HepG2 (cell line): ENCODE data around the gene DNM1. TPM values are rescaled to one million over a fixed set of nuclear protein-coding genes. Genes with fewer than 3 reads are reported as not detected.

ENCODE experiments used
- E2F5 ChIP-seq: sonication (generic); formaldehyde crosslinking; conservative IDR thresholded peaks from 2 replicates; pipeline ENCODE4 v1.4.0; 2020; ENCODE audit warnings: missing genetic modification reagents
- HDAC6 ChIP-seq: fragments of 200-600 bp; sonication (generic); IDR thresholded peaks from 2 replicates; pipeline ENCODE4 v1.7.0; 2017; ENCODE audit warnings: mild to moderate bottlenecking, antibody characterized with exemption, low read length, low read depth
- HOMEZ ChIP-seq: IDR thresholded peaks from 2 replicates; pipeline ENCODE4 v1.6.1; 2016; ENCODE audit warnings: low read depth
- MYC ChIP-seq: sonication (generic); formaldehyde crosslinking; IDR thresholded peaks from 2 replicates; pipeline ENCODE4 v1.9.0; 2021; ENCODE audit warnings: missing genetic modification reagents, borderline replicate concordance
- PRPF4 ChIP-seq: fragments of 200-400 bp; formaldehyde crosslinking; IDR thresholded peaks from 2 replicates; pipeline ENCODE4 v1.6.1; 2016; ENCODE audit warnings: low read length, low read depth; ENCODE audit not compliant: poor library complexity, severe bottlenecking
- TAF15 ChIP-seq: fragments of 200-400 bp; formaldehyde crosslinking; IDR thresholded peaks from one replicate; pipeline ENCODE4 v1.6.1; 2018; ENCODE audit warnings: mild to moderate bottlenecking, low read depth, low read length; ENCODE audit not compliant: poor library complexity, severe bottlenecking
- TEAD3 ChIP-seq: optimal IDR thresholded peaks from 2 replicates; pipeline ENCODE3; 2016; ENCODE audit warnings: borderline replicate concordance
- ZBTB7B ChIP-seq: sonication (generic); formaldehyde crosslinking; IDR thresholded peaks from 2 replicates; pipeline ENCODE4 v1.4.0; 2020; ENCODE audit warnings: missing genetic modification reagents
- ZNF207 ChIP-seq: fragments of 450-650 bp; IDR thresholded peaks from 2 replicates; pipeline ENCODE4 v1.6.1; 2016; ENCODE audit warnings: antibody characterized with exemption, borderline replicate concordance
- ZNF354B ChIP-seq: sonication (generic); formaldehyde crosslinking; IDR thresholded peaks from 2 replicates; pipeline ENCODE4 v1.8.0; 2022; ENCODE audit warnings: mild to moderate bottlenecking, missing genetic modification reagents
- ZNF562 ChIP-seq: sonication (generic); formaldehyde crosslinking; IDR thresholded peaks from 2 replicates; pipeline ENCODE4 v1.8.0; 2022; ENCODE audit warnings: missing genetic modification reagents, borderline replicate concordance
- ZNF777 ChIP-seq: sonication (generic); formaldehyde crosslinking; IDR thresholded peaks from 2 replicates; pipeline ENCODE4 v1.4.0; 2020; ENCODE audit warnings: missing genetic modification reagents
- polyA plus RNA-seq, 8 experiments: library from polyadenylated mRNA; depleted of rRNA in 3 of 8; stranded (reverse) in 7 of 8; unstranded in 1 of 8; fragments of >200 nt; fragmentation: Illumina TruSeq in 4 of 8; extraction: Trizol in 4 of 8; gene quantifications; 2 replicates each; pipeline versions ENCODE4 v1.2.1 to v1.2.3, GENCODE V29; 2011 to 2016; ENCODE audit warnings: low read depth in 4 of 8, missing spikeins in 1 of 8, mixed read lengths in 1 of 8; ENCODE audit not compliant: insufficient read depth in 1 of 8
- total RNA-seq, 5 experiments: library from RNA; depleted of rRNA; stranded (reverse); fragments of >200 nt; fragmentation: Illumina TruSeq; extraction: Trizol; gene quantifications; 2 replicates each; pipeline ENCODE4 v1.2.3, GENCODE V29; 2016; ENCODE audit warnings: low read depth in 1 of 5
- TF ChIP-seq, protein P1 (sequence below): sonication (generic); formaldehyde crosslinking; IDR thresholded peaks from 2 replicates; pipeline ENCODE4 v1.5.0; 2020; ENCODE audit warnings: mild to moderate bottlenecking, missing genetic modification reagents
- TF ChIP-seq, protein P2 (sequence below), 2 experiments: fragments of 450-650 bp in 1 of 2; sonication (generic) in 1 of 2; formaldehyde crosslinking in 1 of 2; IDR thresholded peaks; 2 replicates each; pipeline versions ENCODE4 v1.6.1 to v1.8.0; 2016 to 2022; ENCODE audit warnings: antibody characterized with exemption in 1 of 2, mild to moderate bottlenecking in 1 of 2, missing genetic modification reagents in 1 of 2

The DNM1 gene
- total and polyA plus RNA-seq, 2 of the 13 experiments (the other 11 are each of a cell fraction or from before 2014, with no cell fraction given) = 0.13 to 0.58 TPM

GRCh38 chr9:128191406-128192046 is 11.7 kb upstream of the DNM1 start, which contains the start of gene CIZ1 (continued):
- peak; percentile 71; the same call in 1 of the 2 replicates for TF ChIP-seq MYC
- TF ChIP-seq ZNF207 = no peak
- TF ChIP-seq PRPF4 = no peak
- TF ChIP-seq, protein P1, sequence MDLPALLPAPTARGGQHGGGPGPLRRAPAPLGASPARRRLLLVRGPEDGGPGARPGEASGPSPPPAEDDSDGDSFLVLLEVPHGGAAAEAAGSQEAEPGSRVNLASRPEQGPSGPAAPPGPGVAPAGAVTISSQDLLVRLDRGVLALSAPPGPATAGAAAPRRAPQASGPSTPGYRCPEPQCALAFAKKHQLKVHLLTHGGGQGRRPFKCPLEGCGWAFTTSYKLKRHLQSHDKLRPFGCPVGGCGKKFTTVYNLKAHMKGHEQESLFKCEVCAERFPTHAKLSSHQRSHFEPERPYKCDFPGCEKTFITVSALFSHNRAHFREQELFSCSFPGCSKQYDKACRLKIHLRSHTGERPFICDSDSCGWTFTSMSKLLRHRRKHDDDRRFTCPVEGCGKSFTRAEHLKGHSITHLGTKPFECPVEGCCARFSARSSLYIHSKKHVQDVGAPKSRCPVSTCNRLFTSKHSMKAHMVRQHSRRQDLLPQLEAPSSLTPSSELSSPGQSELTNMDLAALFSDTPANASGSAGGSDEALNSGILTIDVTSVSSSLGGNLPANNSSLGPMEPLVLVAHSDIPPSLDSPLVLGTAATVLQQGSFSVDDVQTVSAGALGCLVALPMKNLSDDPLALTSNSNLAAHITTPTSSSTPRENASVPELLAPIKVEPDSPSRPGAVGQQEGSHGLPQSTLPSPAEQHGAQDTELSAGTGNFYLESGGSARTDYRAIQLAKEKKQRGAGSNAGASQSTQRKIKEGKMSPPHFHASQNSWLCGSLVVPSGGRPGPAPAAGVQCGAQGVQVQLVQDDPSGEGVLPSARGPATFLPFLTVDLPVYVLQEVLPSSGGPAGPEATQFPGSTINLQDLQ (CRISPR knock-in tag) = peak; percentile 46; the same call in 1 of the 2 replicates
- TF ChIP-seq HOMEZ (CRISPR knock-in tag) = no peak
- peak; percentile 61; the same call in 1 of the 2 replicates for TF ChIP-seq ZNF777
- TF ChIP-seq, protein P2, sequence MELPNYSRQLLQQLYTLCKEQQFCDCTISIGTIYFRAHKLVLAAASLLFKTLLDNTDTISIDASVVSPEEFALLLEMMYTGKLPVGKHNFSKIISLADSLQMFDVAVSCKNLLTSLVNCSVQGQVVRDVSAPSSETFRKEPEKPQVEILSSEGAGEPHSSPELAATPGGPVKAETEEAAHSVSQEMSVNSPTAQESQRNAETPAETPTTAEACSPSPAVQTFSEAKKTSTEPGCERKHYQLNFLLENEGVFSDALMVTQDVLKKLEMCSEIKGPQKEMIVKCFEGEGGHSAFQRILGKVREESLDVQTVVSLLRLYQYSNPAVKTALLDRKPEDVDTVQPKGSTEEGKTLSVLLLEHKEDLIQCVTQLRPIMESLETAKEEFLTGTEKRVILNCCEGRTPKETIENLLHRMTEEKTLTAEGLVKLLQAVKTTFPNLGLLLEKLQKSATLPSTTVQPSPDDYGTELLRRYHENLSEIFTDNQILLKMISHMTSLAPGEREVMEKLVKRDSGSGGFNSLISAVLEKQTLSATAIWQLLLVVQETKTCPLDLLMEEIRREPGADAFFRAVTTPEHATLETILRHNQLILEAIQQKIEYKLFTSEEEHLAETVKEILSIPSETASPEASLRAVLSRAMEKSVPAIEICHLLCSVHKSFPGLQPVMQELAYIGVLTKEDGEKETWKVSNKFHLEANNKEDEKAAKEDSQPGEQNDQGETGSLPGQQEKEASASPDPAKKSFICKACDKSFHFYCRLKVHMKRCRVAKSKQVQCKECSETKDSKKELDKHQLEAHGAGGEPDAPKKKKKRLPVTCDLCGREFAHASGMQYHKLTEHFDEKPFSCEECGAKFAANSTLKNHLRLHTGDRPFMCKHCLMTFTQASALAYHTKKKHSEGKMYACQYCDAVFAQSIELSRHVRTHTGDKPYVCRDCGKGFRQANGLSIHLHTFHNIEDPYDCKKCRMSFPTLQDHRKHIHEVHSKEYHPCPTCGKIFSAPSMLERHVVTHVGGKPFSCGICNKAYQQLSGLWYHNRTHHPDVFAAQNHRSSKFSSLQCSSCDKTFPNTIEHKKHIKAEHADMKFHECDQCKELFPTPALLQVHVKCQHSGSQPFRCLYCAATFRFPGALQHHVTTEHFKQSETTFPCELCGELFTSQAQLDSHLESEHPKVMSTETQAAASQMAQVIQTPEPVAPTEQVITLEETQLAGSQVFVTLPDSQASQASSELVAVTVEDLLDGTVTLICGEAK (IDR thresholded peaks at IDR 0.05) = no peak
- TF ChIP-seq, protein P2 (CRISPR knock-in tag; IDR thresholded peaks at IDR 0.05) = peak; percentile 54; the same call in 1 of the 2 replicates
- TF ChIP-seq TAF15 = peak; percentile 79
- peak; percentile 20 for TF ChIP-seq TEAD3 (CRISPR knock-in tag)
- TF ChIP-seq ZNF562 (CRISPR knock-in tag) = no peak
- no peak for TF ChIP-seq HDAC6
- TF ChIP-seq ZBTB7B (CRISPR knock-in tag) = peak; percentile 96
- TF ChIP-seq E2F5 = no peak; the same call in 1 of the 2 replicates
- TF ChIP-seq ZNF354B (CRISPR knock-in tag) = 0 out of 2 replicates have a peak, but pooled peaks have one; percentile 84
